Measurements from ENCODE around the gene IL20.

GRCh38 chr1:206839857-206840256 lies 25.6 kb upstream of the IL20 start:
- TF ChIP-seq CTCF (IDR thresholded peaks at IDR 0.05) = no peak
- no peak for TF ChIP-seq POLR2A (IDR thresholded peaks at IDR 0.05)
